HEK293 (cell line): ENCODE measurements around the gene PTRH1.

Experiments used
- CTCF ChIA-PET: fragments of 350-600 bp; formaldehyde crosslinking; extraction: SDS; loops from one replicate; lab custom pipeline; 2021; ENCODE audit warnings: antibody characterized with exemption; lab: Yijun Ruan, JAX
- POLR2A ChIA-PET: fragments of 300-600 bp; formaldehyde crosslinking; extraction: SDS; loops from one replicate; lab custom pipeline; 2020; ENCODE audit warnings: antibody characterized with exemption, inconsistent platforms; lab: Yijun Ruan, JAX
- H3K27ac ChIP-seq: fragments of 200-500 bp; sonication (Bioruptor generic); 2 replicates; pipeline ENCODE4 v1.5.1; 2014; ENCODE audit warnings: low read depth, low read length, control low read depth, inconsistent platforms; ENCODE audit errors: extremely low read depth
- H3K36me3 ChIP-seq, 2 experiments: fragments of 200-500 bp in 1 of 2; sonication (Bioruptor generic) in 1 of 2; 1 replicate in 1 of 2; 2 replicates in 1 of 2; pipeline ENCODE4 v1.5.1; 2014 to 2017; ENCODE audit warnings: inconsistent platforms in 2 of 2, low read length in 2 of 2; ENCODE audit not compliant: control insufficient read depth in 2 of 2, insufficient read depth in 1 of 2
- H3K4me1 ChIP-seq: fragments of 200-500 bp; sonication (Bioruptor generic); 2 replicates; pipeline ENCODE4 v1.5.1; 2014; ENCODE audit warnings: mild to moderate bottlenecking, low read length, inconsistent platforms; ENCODE audit not compliant: control insufficient read depth, insufficient read depth
- H3K4me3 ChIP-seq: 2 replicates; pipeline ENCODE4 v1.5.1; 2011; ENCODE audit warnings: low read depth, mild to moderate bottlenecking, control low read depth, low read length, moderate library complexity
- H3K9me3 ChIP-seq: fragments of 200-500 bp; sonication (Bioruptor generic); 2 replicates; pipeline ENCODE4 v1.5.1; 2014; ENCODE audit warnings: low read depth, low read length, inconsistent platforms; ENCODE audit not compliant: control insufficient read depth, insufficient read depth
- FEZF1 ChIP-seq: fragments of 450-650 bp; formaldehyde crosslinking; IDR thresholded peaks from 2 replicates; pipeline ENCODE4 v1.5.1; 2016; ENCODE audit warnings: missing biosample characterization, missing genetic modification characterization
- ZBTB44 ChIP-seq: fragments of 450-650 bp; IDR thresholded peaks from 2 replicates; pipeline ENCODE4 v1.5.1; 2018; ENCODE audit warnings: missing biosample characterization, mild to moderate bottlenecking, missing genetic modification characterization
- ZNF121 ChIP-seq: fragments of 450-650 bp; formaldehyde crosslinking; IDR thresholded peaks from 2 replicates; pipeline ENCODE4 v1.5.1; 2016; ENCODE audit warnings: missing biosample characterization, missing genetic modification characterization
- ZNF548 ChIP-seq: fragments of 450-650 bp; formaldehyde crosslinking; IDR thresholded peaks from 2 replicates; pipeline ENCODE4 v1.5.1; 2016; ENCODE audit warnings: missing biosample characterization, missing genetic modification characterization
- ZNF555 ChIP-seq: fragments of 450-650 bp; formaldehyde crosslinking; conservative IDR thresholded peaks from 2 replicates; pipeline ENCODE4 v1.5.1; 2017; ENCODE audit warnings: missing biosample characterization, mild to moderate bottlenecking, missing genetic modification characterization, inconsistent platforms
- ZNF837 ChIP-seq: fragments of 450-650 bp; formaldehyde crosslinking; IDR thresholded peaks from 2 replicates; pipeline ENCODE4 v1.5.1; 2016; ENCODE audit warnings: missing biosample characterization, missing genetic modification characterization
- TF ChIP-seq, protein P1 (sequence below): fragments of 450-650 bp; formaldehyde crosslinking; IDR thresholded peaks from 2 replicates; pipeline ENCODE4 v1.5.1; 2017; ENCODE audit warnings: missing biosample characterization, missing genetic modification characterization
- TF ChIP-seq, protein P2 (sequence below): fragments of 450-650 bp; formaldehyde crosslinking; IDR thresholded peaks from 2 replicates; pipeline ENCODE4 v1.5.1; 2016; ENCODE audit warnings: missing biosample characterization, missing genetic modification characterization
- TF ChIP-seq, protein P3 (sequence below): fragments of 450-650 bp; formaldehyde crosslinking; conservative IDR thresholded peaks from 2 replicates; pipeline ENCODE4 v1.5.1; 2016; ENCODE audit warnings: low read depth, missing biosample characterization, missing genetic modification characterization

PTRH1 gene

GRCh38 chr9:127676638-127677037, 38.8 kb downstream of the PTRH1 start (continued):
- TF ChIP-seq, protein P1, sequence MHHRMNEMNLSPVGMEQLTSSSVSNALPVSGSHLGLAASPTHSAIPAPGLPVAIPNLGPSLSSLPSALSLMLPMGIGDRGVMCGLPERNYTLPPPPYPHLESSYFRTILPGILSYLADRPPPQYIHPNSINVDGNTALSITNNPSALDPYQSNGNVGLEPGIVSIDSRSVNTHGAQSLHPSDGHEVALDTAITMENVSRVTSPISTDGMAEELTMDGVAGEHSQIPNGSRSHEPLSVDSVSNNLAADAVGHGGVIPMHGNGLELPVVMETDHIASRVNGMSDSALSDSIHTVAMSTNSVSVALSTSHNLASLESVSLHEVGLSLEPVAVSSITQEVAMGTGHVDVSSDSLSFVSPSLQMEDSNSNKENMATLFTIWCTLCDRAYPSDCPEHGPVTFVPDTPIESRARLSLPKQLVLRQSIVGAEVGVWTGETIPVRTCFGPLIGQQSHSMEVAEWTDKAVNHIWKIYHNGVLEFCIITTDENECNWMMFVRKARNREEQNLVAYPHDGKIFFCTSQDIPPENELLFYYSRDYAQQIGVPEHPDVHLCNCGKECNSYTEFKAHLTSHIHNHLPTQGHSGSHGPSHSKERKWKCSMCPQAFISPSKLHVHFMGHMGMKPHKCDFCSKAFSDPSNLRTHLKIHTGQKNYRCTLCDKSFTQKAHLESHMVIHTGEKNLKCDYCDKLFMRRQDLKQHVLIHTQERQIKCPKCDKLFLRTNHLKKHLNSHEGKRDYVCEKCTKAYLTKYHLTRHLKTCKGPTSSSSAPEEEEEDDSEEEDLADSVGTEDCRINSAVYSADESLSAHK: no peak

- Histone ChIP-seq H3K36me3 (peaks cover 9 to 35% of the 10 kb centered on the region in 2 experiments; a peak in 2 of 3 replicates), H3K9me3 (no peaks in the 10 kb centered on the region), H3K4me1 (no peaks in the 10 kb centered on the region), H3K27ac (no peak overlapping the region), H3K4me3 (no peak overlapping the region)
- ChIA-PET CTCF (no interaction called here), POLR2A (no interaction called here)
- TF ChIP-seq, protein P2, sequence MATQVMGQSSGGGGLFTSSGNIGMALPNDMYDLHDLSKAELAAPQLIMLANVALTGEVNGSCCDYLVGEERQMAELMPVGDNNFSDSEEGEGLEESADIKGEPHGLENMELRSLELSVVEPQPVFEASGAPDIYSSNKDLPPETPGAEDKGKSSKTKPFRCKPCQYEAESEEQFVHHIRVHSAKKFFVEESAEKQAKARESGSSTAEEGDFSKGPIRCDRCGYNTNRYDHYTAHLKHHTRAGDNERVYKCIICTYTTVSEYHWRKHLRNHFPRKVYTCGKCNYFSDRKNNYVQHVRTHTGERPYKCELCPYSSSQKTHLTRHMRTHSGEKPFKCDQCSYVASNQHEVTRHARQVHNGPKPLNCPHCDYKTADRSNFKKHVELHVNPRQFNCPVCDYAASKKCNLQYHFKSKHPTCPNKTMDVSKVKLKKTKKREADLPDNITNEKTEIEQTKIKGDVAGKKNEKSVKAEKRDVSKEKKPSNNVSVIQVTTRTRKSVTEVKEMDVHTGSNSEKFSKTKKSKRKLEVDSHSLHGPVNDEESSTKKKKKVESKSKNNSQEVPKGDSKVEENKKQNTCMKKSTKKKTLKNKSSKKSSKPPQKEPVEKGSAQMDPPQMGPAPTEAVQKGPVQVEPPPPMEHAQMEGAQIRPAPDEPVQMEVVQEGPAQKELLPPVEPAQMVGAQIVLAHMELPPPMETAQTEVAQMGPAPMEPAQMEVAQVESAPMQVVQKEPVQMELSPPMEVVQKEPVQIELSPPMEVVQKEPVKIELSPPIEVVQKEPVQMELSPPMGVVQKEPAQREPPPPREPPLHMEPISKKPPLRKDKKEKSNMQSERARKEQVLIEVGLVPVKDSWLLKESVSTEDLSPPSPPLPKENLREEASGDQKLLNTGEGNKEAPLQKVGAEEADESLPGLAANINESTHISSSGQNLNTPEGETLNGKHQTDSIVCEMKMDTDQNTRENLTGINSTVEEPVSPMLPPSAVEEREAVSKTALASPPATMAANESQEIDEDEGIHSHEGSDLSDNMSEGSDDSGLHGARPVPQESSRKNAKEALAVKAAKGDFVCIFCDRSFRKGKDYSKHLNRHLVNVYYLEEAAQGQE (tag by site-specific recombination): peak; percentile 60; the same call in 1 of the 2 replicates
- TF ChIP-seq, protein P3, sequence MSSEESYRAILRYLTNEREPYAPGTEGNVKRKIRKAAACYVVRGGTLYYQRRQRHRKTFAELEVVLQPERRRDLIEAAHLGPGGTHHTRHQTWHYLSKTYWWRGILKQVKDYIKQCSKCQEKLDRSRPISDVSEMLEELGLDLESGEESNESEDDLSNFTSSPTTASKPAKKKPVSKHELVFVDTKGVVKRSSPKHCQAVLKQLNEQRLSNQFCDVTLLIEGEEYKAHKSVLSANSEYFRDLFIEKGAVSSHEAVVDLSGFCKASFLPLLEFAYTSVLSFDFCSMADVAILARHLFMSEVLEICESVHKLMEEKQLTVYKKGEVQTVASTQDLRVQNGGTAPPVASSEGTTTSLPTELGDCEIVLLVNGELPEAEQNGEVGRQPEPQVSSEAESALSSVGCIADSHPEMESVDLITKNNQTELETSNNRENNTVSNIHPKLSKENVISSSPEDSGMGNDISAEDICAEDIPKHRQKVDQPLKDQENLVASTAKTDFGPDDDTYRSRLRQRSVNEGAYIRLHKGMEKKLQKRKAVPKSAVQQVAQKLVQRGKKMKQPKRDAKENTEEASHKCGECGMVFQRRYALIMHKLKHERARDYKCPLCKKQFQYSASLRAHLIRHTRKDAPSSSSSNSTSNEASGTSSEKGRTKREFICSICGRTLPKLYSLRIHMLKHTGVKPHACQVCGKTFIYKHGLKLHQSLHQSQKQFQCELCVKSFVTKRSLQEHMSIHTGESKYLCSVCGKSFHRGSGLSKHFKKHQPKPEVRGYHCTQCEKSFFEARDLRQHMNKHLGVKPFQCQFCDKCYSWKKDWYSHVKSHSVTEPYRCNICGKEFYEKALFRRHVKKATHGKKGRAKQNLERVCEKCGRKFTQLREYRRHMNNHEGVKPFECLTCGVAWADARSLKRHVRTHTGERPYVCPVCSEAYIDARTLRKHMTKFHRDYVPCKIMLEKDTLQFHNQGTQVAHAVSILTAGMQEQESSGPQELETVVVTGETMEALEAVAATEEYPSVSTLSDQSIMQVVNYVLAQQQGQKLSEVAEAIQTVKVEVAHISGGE (tag by site-specific recombination): no peak
Measured at GRCh38 chr9:127673234-127673633, 42.2 kb downstream of the PTRH1 start.

DNA sequence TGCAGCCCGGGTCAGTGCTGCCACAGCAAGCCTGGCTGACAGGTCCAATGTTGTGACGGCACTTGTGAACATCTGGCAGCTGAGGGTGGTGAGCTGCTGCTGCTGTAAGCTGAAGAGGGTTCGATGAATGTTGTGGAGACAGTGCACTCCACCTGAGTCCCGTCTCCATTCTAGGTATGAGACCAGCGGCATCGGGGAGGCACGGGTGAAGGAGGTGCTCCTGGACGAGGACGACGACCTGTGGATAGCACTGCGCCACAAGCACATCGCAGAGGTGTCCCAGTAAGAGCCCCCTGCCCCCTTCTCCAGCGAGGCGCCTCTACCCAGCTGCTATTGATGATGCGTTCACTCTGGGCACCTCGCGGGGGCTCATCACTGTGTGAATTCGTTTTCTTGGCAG, 47.6 kb downstream of the PTRH1 start:
- ChIA-PET CTCF (interaction anchor here (0.5 to 1.7 kb wide), 3 partner anchors 55 to 142 kb away, joined by 3 to 5 read pairs (median 3); partner anchors contain the start of gene TOR2A), POLR2A (no interaction called here)
- Histone ChIP-seq H3K9me3 (no peaks in the 10 kb centered on the region), H3K4me1 (no peaks in the 10 kb centered on the region), H3K4me3 (no peak overlapping the region), H3K36me3 (peaks cover 6 to 46% of the 10 kb centered on the region in 2 experiments; a peak in 2 of 3 replicates), H3K27ac (no peak overlapping the region)
- no peak for TF ChIP-seq FEZF1 (tag by site-specific recombination)
- no peak for TF ChIP-seq ZNF555 (tag by site-specific recombination)
- TF ChIP-seq ZNF548 (tag by site-specific recombination): no peak
- no peak for TF ChIP-seq ZNF121
- no peak for TF ChIP-seq ZBTB44 (tag by site-specific recombination)
- no peak for TF ChIP-seq ZNF837 (tag by site-specific recombination)
